Fibroblast of gingiva (primary cell): Measurements from ENCODE around the gene UXS1.
"Not testable (repeated sequence)": the region's sequence is repeated elsewhere in the genome, so short reads cannot be mapped to it uniquely, and the experiment has no call there.

Experiments used
- DNase-seq: peaks from one replicate; pipeline ENCODE4 v3.0.0-alpha.2; 2011; ENCODE audit warnings: low read depth

Gene UXS1

GRCh38 chr2:106193977-106194778 lies at the start of gene UXS1:
Gene UXS1, minus strand, starts transcription at chr2:106194301. Its CDS starts 60 bp downstream, at chr2:106194241.
- peak; percentile 96 for DNase-seq

DNA sequence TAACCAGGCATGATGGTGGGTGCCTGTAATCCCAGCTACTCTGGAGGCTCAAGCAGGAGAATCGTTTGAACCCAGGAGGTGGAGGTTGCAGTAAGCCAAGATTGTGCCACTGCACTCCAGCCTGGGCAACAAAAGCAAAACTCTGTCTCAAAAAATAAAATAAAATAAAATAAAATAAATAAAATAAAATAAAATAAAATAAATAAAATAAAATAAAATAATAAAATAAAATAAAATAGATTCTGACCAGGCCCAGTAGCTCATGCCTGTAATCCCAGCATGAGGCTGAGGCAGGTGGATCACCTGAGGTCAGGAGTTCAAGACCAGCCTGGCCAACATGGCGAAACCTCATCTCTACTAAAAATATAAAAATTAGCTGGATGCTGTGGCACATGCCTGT lies 45.4 kb upstream of the UXS1 start:
- not testable (repeated sequence) for DNase-seq

GRCh38 chr2:106235392-106235791 lies 41.3 kb upstream of the UXS1 start:
- not testable (repeated sequence) for DNase-seq

DNA sequence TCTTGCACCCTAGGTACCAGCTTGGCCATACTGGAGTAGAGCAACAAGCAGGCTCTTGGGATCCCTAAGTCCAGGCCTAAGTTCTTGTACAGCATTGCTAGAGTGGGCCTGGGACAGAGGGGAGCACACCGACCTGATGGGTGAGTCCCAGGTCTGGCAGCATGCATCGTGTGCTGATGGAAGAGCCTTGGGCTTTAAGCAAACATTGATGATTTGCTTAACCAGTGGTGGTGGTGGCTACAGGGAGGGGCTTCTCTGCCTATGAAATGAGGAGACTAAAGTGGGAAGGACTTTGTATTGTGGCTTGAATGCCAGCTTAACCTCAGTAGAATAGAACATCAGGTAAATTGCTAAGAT lies 39.2 kb upstream of the UXS1 start:
- DNase-seq = no peak

DNA sequence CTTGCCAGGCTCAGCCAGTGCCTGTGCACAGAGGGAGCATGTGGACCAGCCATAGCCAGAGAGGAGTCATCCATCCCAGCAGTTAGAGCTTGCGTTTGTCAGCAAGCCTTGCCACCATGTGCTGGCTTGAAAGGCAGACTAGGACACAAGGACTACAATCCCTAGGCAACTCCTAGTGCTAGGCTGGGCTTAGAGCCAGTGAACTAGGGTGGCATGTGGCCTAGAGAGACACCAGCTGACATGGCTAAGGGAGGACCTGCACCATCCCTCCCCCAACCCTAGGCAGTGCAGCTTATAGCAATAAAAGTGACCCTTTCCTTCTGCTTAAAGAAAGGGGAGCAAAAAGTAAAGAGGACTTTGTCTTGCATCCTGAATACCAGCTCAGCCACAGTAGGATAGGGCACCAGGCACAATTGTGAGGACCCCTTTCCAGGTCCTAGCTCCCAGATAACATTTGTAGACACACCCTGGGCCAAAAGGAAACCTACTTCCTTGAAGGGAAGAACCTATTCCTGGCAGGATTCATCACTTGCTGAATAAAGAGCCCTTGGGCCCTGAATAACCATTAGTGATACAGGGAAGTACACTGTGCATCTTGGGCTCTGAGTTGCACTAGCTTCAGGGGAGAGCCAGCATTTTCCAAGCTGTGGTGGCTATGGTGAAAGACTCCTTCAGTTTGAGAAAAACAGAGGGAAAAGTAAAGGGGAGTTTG lies 38.7 kb upstream of the UXS1 start:
- DNase-seq = no peak

DNA sequence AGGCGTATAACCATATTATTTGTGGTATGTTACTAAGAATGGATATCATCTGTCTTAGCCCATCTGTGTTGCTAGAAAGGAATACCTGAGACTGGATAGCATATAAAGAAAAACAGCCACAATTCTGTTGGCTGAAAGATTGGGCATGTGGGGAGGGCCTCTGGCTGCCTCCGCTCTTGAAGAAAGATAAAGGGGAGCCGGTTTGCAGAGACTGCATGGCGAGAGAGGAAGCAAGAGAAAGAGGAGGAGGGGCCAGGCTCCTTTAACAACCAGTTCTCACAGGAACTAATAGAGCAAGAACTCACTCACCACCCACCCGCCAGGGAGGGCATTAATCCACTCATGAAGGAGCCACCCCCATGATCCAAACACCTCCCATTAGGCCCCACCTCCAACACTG lies 29.2 kb upstream of the UXS1 start:
- no peak for DNase-seq

GRCh38 chr2:106222057-106222456 lies 28.0 kb upstream of the UXS1 start:
- DNase-seq = not testable (repeated sequence)

GRCh38 chr2:106219813-106220212 lies 25.7 kb upstream of the UXS1 start:
- DNase-seq = no peak

- DNase-seq = not testable (repeated sequence)
These were observed 25.1 kb upstream of the UXS1 start for GRCh38 chr2:106219157-106219556.

GRCh38 chr2:106208874-106209273 lies 14.8 kb upstream of the UXS1 start:
- no peak for DNase-seq

- no peak for DNase-seq
These were observed 14.3 kb upstream of the UXS1 start for GRCh38 chr2:106208399-106208798.

- no peak for DNase-seq
These were observed 13.1 kb upstream of the UXS1 start for GRCh38 chr2:106207246-106207645.

GRCh38 chr2:106205488-106205887 lies 11.4 kb upstream of the UXS1 start:
- DNase-seq = no peak

GRCh38 chr2:106204551-106204950 lies 10.4 kb upstream of the UXS1 start:
- DNase-seq = not testable (repeated sequence)

DNA sequence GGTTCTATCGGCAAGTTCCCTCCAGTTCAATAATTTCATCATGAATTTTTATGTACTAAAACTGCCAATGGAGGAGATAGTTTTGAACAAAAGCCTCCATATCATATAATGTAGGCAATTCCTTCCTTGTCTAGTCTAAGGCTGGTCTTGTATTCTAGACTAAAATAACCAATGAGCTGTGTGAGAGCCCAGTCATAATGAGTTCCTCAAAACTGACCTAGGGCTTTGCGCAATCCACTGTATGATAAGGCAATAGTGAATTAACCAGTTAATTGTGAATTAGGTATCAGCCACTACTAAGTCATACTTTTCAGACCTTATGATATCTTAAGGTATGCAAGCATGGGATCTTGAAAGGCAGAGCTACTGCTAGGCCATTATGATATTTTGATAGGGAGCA lies 7.6 kb upstream of the UXS1 start:
- no peak for DNase-seq

- DNase-seq = peak; percentile 94
These were observed 3.8 kb upstream of the UXS1 start for GRCh38 chr2:106197878-106198277.

DNA sequence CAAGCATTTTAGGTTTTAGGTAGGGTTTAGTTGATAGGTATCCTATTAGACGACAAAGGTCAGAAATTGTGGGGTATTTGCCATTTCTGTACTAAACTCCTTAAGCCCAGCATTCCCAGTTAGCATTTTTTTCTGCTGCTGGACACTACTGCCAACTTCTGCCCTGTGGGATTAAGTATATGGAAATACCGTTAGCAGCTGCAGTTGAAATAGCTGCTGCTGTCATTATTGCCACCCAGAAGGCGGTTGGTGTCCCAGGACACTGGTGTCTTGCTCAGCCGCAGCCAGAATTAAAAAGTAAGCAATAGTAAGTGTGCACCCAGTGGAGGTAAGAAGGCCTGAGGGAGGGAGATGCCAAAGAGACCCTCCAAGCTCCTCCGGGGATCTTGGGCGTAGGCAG lies 1.9 kb upstream of the UXS1 start:
- DNase-seq = no peak

GRCh38 chr2:106195456-106195855 lies 1.4 kb upstream of the UXS1 start:
- no peak for DNase-seq

DNA sequence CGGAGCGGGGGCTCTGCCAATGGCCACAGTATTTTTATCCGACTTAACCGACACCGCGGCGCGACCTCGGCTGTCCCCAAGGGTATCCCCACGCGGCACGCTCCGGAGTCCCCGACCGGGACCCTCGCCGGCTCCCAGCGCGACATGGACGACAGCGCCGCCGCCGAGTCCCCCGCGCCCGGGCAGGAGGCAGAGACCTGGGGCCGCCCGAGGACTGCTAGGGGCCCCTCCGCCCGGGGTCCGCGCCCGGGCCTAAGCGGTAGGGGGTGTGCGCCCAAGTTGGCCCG lies 468 bp downstream of the UXS1 start:
- DNase-seq = no peak

DNA sequence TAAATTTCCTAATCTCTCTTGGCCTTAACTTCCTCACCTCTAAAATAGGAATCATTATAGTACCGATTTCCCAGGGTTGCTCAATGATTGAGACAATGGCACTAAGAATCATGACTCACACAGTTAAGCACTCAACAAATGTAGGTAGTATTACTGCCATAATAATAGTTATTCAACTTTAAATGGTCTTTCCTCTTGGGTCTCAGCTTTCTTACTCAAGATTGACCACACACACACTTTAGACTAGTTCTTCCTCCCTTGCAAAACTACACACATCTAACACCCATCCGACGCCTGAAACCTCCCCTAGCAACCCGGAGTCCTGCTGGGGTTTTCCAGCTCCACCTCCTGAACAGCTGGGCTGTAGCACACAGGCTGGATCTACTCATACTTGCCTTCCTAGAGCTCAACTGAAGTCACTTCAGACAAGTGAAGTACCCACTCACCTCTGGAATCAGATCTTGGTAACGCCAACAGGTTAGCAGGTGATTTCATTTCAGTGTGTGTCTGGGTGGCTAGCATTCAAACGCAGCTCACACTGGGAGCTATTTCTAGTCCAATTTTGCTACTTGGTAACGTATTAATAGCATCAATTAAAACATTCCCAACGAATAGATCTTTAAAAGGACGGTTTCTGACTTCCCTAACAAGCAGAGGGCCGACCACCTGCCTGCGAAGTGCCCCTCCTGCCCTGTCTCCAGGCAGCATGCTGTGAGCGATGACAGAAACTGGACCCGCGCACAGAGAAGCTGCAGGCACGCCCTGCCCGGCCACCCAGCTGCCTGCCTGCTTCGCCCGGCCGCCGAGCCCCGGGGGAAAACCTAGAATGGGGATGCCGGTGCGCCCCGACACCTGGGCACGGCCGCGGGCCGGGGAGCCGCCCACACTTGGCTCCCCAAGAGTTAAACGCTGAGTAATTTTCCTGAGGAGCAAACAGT lies 1.1 kb downstream of the UXS1 start:
- peak; percentile 92 for DNase-seq

DNA sequence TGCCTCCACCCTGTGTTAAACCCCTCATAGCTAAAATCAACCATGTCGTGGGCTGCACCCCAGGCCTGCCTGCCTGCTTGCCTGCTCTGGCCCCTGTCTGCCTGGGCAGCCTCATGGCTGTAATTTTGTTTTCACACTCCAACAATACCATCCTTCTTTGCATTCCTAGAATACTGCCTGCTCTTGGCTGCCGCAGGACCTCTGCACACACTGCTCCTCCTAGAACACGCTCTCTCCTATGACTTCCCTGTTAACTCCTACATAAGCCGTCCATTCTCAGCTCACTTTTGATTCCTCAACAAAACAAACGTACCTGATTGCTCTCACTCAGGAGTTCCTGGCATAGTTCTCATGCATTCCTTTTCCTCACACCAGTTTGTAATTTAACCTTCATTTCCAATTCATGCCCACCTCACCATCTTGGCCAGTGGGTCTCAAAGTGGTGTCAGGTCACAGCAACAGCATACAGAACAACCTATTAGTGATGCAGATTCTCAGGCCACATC lies 2.5 kb downstream of the UXS1 start:
- no peak for DNase-seq

GRCh38 chr2:106189764-106190468 lies 4.2 kb downstream of the UXS1 start:
- DNase-seq = peak; percentile 36
